ENCODE measurements around the gene NEK7.

NEK7 gene

DNA sequence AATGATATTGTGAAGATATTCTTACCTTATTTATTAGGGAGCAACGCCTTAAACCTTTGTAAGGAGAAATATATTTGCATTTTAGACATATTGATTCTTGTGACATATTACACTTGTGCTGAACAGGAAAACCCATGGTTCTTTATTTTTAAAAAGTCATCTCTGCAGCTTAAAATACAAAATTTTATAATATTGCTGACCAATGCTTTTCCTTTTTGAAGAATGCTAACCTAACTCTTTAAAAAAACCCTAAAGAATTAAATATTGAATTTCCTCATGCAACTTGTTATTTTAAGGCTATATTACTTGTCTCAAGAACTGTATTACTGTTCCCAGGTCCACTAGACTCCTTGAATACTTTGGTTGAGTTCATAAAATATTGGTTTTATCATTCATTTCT, 99.0 kb downstream of the NEK7 start:
- DNase-seq (ENCODE audit: low read depth) = no peak

DNA sequence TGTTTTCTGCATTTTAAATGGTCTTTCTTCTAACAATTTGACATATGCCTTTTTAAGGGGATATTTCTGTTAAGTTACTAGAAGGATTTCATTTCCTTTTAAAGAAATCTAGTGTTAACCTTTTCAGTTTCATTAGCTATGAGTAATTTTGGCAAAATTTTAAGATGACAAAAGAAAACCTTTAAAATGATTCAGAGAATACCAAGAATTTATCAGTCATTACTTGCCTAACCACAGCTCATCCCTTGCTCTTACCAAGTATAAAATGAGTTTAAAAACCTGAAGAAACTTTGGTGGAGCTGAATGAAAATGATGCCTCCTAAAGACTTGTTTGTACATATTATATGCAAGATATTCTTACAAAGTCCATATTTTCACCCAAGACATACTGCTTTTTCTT, 101.7 kb downstream of the NEK7 start:
- peak; percentile 92 for DNase-seq (ENCODE audit: low read depth)

DNA sequence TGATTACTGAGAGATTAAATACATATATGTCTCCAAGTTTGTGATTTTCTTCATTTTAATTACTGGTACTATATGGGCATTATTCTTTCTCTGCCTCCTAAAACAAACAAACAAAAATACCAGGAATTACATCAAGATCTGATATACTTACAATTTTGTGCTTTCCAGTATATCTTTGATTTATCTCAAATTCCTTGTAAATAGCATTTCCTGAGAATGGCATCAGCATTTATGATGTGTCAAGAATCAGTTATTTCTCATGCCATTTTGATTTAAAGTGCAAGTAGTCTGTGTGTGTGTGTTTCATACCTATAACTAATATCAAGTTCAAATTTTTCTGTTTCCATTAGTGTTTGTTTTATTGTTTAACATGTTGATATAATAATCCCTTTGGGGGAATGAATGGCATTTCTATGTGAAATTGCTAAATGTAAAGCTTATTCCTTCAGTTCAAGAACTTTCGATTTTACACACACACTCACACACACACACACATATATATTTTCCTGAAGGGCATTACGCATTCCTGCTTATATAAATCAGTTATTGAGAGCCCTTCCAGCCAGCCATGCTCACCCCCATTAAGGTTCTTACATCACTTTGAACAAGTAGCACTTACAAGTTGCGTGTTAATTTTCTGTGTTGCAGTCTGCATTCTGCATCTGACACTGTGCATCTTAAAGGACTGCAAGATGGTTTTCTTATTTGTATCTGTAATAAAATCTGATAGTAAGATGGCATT, 102.7 kb downstream of the NEK7 start:
- DNase-seq (ENCODE audit: low read depth) = peak; percentile 69

DNA sequence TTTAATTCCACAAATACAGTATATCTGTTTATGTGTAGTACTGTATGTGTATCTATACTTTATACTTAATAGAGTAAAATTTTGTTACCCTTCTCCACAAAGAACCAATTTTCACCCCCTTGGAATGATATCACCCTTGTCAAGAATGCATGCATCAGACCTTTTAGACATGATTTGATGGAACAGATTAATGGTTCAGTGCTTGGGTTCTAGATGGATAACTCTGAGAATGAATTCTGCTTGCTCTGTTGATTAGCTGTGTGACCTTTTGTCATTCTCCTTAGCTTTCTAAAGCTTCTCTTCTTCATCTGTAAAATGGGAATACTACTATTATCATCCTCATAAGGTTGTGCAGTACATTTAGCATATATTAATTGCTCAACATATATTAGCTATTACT, 105.1 kb downstream of the NEK7 start:
- DNase-seq (ENCODE audit: low read depth) = no peak

DNA sequence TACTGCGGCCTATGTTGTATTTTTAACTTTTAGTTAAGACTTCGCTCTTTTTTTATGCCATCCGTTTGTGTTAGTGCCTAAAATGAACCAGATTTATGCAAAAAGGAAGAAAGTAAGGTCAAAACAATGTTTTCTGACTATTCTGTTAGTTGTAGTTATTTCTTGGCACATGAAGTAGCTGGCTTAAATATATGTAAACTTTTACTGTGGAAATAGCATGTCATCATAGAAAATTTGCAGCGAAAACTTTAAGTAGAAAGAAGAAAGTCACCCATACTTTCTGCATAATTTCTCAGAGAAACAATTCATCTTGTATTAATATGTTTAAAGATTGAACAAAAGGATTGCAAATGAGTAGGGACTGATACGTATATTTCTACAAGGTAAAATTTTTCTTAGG, 106.4 kb downstream of the NEK7 start:
- no peak for DNase-seq (ENCODE audit: low read depth)

DNA sequence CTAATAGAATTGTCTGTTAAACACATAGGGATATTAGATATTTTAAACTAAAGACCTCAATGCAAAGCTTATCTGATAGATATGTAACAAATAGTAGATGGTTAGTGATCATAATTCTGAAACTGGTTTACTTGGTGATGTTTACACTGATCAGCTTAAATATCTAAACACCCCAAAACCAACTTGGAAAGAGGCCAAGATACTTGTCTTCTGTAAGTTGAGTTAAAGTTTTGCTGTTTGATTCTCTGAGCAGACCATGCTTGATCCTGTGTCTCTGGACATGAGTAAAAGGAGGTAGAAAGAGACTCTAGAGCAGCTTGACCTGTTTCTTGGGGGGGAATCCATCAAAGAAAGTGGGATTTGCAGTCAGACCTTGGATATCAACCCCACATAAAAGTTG, 107.5 kb downstream of the NEK7 start:
- DNase-seq (ENCODE audit: low read depth) = no peak

DNA sequence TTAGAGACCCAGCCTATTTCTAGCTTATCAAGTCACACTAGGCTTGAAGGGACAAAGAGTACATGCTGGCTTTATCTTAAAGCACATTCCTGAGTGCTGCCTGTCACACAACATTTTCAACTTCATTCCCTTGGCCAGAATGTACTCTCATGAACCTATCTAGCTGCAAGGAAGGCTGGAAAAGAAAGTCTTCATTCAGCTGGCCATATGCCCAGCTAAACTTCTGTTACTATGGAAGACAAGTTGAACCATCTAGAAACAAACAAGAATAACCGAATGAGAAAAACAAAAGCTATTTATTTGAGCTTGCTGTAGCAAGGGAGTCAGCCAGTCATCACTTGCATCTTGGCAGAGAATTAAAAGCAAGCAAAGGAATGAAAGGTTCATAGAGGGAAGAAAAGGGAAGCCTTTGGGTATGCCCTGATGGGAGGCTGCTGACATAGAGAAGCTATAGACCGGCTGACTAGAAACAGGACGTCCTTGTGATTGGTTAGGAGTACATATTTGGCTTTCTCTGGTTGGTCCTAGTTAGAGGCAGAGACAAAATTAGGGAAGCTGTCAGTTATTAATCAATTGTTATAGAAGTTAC, 108.4 kb downstream of the NEK7 start:
- DNase-seq (ENCODE audit: low read depth) = peak; percentile 72

DNA sequence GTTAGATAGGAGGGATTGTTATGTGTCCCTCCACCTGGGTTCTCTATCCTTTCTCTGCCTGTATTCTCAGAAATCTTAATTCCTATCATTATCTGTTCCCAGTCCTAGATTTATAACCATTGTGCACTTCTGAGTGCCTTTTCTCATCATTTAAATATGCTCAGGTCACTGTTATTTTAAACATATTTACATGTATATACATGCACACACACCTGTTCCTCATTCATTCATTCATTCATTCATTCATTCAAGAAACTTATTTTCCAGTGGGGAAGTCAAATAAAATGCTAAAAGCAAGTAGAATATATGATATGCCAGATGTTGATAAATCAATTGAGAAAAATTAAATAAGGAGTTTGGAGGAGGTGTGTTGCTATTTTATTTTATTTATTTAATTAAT, 110.3 kb downstream of the NEK7 start:
- DNase-seq (ENCODE audit: low read depth) = no peak

DNA sequence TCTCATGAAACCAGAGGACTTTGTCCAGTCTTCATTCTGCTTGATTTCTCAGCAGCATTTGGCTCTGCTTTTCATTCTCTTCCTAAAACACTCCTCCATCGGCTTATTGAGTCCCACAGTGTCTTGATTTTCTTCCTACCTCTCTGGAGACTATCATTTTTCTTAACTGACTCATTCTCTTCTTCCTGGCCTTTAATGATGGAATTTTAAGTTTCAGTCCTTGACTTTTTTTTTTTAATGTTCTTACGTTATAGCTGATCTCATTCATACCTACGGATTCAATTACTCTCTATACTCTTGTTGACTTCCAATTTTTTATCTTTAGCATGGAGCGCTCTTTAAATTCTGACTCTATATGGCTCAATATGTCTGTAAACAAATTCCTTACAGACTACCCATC, 111.1 kb downstream of the NEK7 start:
- DNase-seq (ENCODE audit: low read depth) = peak; percentile 86

DNA sequence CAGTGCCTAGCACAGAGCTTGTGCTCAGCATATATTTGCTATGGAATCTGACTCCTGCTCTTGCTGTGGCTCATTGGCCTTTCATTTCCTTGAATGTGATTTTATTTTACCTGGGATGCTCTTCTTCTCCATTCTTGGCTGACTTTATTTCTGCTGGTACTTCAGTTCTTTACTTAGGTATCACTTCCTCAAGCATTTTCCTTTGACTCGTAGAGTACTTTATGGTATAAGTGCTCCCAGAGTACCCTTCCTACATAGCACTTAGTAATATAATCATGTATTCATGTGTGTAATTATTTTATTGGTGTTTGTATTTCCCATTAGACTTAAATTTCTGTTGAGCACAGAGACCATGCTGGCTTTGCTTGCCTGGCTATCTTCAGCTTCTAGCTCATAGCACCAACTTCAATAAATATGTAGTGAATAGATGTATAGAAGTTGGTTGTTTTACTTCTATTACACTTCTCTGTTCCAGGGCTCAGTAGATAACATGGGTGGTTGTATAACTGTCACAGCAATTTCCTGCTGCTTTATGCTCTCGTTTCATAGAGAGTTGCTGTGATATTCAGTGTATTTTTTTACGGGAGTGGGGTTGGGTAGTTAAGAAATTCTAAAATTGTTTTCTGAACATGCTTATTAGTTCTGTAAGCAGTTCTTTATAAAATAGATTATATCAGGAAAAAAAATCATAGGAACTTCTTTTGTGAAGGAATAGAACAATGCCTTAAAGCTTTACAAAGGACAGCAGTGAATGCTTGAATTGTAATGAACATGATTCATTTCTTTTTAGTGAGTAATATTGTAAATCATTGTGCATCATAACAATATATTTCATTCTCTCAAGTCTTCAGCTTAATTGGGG, 112.2 kb downstream of the NEK7 start:
- DNase-seq (ENCODE audit: low read depth) = peak; percentile 30

DNA sequence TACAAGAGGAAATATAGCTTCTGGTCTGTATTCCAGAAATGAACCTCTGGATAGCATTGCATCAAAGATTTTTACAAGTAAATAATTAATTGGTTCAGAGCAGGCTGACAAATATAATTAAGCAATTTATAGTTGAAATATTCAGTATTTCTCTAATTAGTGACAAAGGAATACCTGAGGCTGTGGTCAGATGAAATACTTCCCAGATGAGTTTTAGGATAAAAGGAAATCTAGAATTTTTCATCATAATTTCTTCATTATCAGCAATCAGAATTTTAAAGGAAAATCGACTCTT, 112.8 kb downstream of the NEK7 start:
- DNase-seq (ENCODE audit: low read depth) = no peak

DNA sequence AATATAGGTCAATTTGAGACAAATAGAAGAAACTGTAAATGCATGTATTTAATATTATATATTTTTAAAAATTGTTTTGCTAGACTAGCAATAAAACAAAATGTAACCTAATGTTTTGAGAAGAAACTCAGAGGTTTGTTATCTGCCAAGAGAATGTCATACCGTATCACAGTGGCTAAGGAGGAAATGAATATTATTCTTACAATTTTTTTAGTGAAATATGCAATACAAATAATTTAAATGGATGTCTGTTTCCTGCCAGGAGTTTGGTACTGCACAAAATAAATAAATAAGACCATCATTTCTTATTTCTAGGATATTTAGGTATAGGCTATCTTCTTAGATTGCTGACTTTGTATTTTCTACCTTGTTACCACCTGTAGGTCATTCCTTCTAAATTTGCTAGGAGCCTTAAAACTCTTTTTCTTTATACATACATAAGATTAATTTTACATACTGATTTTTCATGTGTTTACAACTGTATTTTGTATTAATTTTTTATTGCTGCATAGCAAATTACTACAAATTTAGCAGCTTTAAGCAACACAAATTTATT, 113.6 kb downstream of the NEK7 start:
- no peak for DNase-seq (ENCODE audit: low read depth)

DNA sequence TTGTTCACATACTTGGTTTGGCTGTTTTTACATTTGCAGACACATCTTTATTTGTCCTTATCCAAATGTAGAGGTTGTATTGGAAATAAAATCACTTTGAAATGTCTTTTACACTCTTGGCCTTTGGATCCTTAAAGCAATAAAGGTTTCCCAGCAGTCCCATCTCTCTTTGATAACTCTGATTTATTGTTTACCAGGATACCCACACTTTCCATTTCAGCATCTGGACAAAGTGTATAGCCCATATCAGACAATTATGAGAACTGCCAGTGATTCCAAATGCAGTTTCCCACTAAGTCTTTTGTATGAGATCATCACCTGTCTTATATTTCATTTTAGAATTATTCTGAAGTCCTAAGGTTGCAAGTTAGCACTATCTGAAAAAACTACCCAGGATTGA, 114.7 kb downstream of the NEK7 start:
- no peak for DNase-seq (ENCODE audit: low read depth)

DNA sequence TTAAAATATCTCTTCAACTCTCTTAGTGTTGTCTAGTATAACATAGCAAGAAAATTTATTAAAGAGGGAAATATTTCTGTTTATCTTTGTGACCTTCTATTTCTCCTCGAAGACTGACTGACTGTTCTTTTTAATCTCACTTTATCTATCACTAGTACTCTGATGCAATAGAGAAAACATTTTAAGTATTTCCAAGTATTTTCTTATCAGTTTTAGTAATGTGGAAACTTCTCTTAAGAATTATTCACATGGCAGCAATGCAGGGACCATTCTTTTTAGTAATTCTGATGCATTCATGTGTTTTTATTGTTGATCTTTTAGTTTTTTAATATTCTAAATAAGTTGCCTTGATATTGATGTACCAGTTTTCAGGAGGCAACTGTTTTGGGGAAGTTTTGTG, 115.7 kb downstream of the NEK7 start:
- peak; percentile 58 for DNase-seq (ENCODE audit: low read depth)

DNA sequence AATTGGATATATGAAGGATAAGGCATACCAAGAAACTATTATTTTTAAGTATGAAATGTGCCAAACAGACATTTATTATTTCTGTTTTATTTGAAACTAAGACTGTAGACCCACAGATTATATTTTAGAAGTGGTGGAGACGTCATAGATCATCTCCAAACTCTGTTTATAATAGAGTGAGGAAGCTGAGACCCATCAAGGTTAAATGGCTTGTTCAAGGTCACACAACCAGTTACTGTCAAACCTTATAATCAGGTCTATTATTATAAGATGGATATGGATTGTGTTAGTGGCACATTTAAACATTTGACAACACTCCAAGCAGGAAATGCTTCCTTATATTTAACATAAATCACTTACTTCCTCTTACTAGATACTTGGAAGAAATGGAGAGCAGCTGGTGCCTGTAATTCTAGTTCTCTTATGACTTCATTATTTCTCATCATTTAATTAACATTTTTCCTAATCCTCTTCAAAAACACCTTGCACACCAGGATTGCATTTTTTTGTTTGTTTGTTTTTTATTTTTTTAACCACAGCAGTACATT, 117.0 kb downstream of the NEK7 start:
- DNase-seq (ENCODE audit: low read depth) = peak; percentile 43

DNA sequence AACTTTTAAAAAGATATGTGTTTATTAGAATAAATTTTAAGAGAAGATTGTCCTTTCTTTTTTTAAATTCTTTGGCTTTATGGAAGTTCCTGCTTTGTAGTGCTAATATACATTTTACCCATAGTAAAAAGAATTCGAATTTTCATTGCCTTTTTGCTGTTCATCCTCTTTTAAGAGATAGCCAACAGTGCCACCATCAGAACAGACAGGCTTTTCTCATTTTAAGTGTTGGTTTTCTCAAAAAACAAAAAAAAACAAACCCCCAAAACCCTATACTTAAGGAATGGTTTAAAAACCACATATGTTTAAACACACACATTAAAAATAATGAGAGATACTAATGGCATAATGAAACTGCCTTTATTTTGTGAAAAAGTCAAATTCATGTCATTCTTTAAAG, 118.8 kb downstream of the NEK7 start:
- DNase-seq (ENCODE audit: low read depth) = peak; percentile 23

DNA sequence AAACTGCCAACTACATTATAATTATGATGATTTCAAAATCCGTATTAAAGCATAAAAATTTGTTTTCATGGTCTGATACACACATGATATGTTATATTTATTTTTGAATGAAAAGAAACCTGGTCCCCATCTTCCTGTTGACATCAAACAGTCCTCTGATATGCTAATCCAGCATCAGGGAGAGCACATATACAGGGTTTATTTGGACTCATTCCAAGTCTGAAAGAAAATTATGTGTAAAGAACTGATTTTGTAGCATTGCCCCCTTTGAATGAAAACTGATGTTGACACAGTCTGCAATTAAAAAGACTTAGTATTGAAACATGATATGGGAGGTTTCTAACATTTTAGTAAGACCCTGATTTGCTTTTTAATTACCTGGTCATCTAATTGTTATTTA, 119.4 kb downstream of the NEK7 start:
- DNase-seq (ENCODE audit: low read depth) = no peak

DNA sequence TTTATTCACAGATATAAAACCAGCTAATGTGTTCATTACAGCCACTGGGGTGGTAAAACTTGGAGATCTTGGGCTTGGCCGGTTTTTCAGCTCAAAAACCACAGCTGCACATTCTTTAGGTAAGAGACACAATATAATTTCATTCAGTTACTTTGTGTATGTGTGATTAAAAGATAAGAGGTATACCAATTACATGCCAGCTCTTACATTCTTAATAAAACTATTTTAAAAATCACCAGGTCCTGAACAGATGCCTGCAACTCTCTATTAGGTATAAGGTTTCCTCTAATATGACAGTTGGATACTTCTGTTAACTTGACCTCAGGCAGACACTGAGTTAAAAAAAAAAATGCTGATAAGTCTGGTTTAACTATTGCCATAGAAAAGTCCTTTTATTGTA, 122.1 kb downstream of the NEK7 start:
- peak; percentile 41 for DNase-seq (ENCODE audit: low read depth)

DNA sequence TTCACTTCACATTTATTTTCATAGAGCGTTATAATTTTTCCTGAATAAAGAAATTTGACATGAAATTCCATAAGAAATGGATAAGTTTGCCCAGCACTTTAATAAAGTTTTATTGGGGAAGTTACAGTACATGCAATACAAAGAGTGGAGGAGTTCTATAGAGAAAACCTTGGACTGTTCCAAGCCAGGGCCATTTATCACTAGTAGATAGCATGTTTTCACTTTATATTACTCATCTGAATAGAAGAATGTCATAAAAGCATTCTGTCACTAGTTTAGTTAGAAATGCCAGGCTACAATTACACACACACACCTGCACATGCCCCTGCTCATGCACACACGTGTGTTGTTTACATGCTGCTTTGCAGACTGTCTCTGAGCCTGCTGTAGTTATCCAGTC, 123.3 kb downstream of the NEK7 start:
- DNase-seq (ENCODE audit: low read depth) = no peak

DNA sequence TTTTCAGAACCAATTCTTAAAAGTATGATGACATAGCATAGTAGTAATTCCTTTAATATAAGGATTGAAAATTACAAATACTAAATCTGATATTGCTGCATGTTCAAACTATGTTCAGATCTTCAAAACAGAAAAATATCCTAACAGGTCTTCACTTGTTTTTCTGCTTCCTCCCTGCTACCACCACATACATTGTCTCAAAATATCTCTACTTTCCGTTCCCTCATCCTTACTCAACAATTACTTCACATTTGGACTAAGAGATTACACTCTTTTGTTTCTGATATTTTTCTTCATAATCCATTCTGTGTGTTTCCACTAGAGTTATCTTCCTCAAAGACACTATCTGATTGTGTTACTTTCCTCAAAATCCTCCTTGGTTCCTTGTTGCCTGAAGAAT, 125.1 kb downstream of the NEK7 start:
- DNase-seq (ENCODE audit: low read depth) = no peak

DNA sequence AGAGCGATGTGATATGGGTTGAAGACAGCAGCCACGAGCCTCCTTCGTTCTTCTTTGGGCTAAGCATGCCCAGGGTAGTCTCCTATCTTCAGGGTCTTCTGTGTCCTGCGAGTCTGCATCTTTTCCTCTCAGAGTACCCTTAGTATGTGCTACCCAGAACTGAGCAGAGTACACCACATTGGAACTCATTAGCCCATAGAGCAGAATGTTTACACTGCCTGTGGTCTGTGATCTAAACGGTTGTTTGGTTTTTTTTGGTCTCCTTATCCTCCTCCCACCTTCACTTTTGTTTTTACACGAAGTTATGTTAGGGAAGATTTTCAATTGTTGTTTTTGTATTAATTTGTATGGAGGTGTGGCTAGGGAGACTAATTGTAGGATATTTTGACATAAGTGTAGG, 126.4 kb downstream of the NEK7 start:
- DNase-seq (ENCODE audit: low read depth) = no peak

DNA sequence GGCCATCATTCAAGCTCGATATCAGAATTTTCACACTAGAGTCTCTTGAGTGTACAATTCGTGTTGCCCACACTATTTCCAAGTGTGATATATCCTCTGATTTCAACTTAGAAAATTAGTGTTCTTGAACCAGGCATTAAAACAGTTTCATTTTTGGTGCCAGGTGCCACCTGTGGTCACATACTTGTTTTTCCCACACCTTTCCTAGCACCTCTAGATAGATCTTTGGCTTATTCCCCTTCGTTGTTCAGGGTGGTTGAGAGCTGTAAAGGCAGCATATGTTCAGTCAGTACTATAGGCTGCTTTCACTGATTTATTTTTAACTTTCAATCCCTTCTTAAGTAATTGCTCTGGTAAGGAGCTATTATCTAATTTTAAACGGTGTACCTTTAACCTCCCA, 131.1 kb downstream of the NEK7 start:
- no peak for DNase-seq (ENCODE audit: low read depth)

Data from EH (cell line).